Measurements from ENCODE around the gene TOMM40L. TPM values are rescaled to one million over a fixed set of nuclear protein-coding genes. Genes with fewer than 3 reads are reported as not detected.

Gene TOMM40L
- total and polyA plus RNA-seq, 7 donors, result 12.6 to 23.1 (median 16.1) TPM

- H3K27me3 ChIP-seq, result no peaks in the 10 kb centered on the region
- H3K4me3 ChIP-seq, result no peak overlapping the region
- intact Hi-C loops (cut with DNase I), result loop anchor here (5.0 kb wide), 1 partner anchor 77 kb away; the partner anchor contains the start of gene MPZ
- H3K36me3 ChIP-seq, result peaks cover 7 to 34% (median 23%) of the 10 kb centered on the region in 4 donors
- TF ChIP-seq EP300 (IDR thresholded peaks at IDR 0.05) (no peak), CTCF (IDR thresholded peaks at IDR 0.05) (no peak), POLR2A (IDR thresholded peaks at IDR 0.05) (no peak), POLR2AphosphoS5 (IDR thresholded peaks at IDR 0.05) (no peak)
- DNase-seq, result no peak
- no peak overlapping the region for H3K27ac ChIP-seq
- no peaks in the 10 kb centered on the region for H3K9me3 ChIP-seq
- whole genome bisulfite sequencing, 2 donors, result 70 to 76% methylated on average over 3 of the region's 3 CpGs
- peaks cover 0 to 30% (median 25%) of the 10 kb centered on the region in 4 donors for H3K4me1 ChIP-seq
Measured at GRCh38 chr1:161229896-161230295, 4.0 kb downstream of the TOMM40L start.

- intact Hi-C loops (cut with DNase I), result no loop called here
- H3K27ac ChIP-seq, result no peak overlapping the region
Measured at GRCh38 chr1:161230762-161231161, 4.9 kb downstream of the TOMM40L start.

GRCh38 chr1:161233102-161233501 is 7.2 kb downstream of the TOMM40L start:
- TF ChIP-seq POLR2AphosphoS5 (IDR thresholded peaks at IDR 0.05) (no peak), POLR2A (IDR thresholded peaks at IDR 0.05) (no peak), CTCF (IDR thresholded peaks at IDR 0.05) (no peak), EP300 (IDR thresholded peaks at IDR 0.05) (no peak)
- H3K27me3 ChIP-seq, result no peaks in the 10 kb centered on the region
- DNase-seq, result no peak
- no peak overlapping the region for H3K4me3 ChIP-seq
- peaks cover 0 to 2% (median under 1%) of the 10 kb centered on the region in 4 donors for H3K4me1 ChIP-seq
- intact Hi-C loops (cut with DNase I), result no loop called here
- 86 to 87% methylated on average over 9 of the region's 9 CpGs for WGBS, 2 donors
- peaks cover 7 to 31% (median 21%) of the 10 kb centered on the region in 4 donors for H3K36me3 ChIP-seq
- H3K9me3 ChIP-seq, result no peaks in the 10 kb centered on the region
- no peak overlapping the region for H3K27ac ChIP-seq

More at GRCh38 chr1:161230762-161231161, 4.9 kb downstream of the TOMM40L start:
- 96 to 97% methylated on average over 7 of the region's 7 CpGs for WGBS, 2 donors
- TF ChIP-seq POLR2AphosphoS5 (IDR thresholded peaks at IDR 0.05), result no peak
- no peak for TF ChIP-seq CTCF (IDR thresholded peaks at IDR 0.05)
- TF ChIP-seq EP300 (IDR thresholded peaks at IDR 0.05), result no peak
- TF ChIP-seq POLR2A (IDR thresholded peaks at IDR 0.05), result no peak
- no peak for DNase-seq
- Histone ChIP-seq H3K4me1 (peaks cover 0 to 24% (median 20%) of the 10 kb centered on the region in 4 donors), H3K36me3 (peaks cover 7 to 34% (median 23%) of the 10 kb centered on the region in 4 donors), H3K27me3 (no peaks in the 10 kb centered on the region), H3K9me3 (no peaks in the 10 kb centered on the region), H3K4me3 (no peak overlapping the region)

- no peak overlapping the region for H3K27ac ChIP-seq
- H3K9me3 ChIP-seq, result no peaks in the 10 kb centered on the region
- 83% methylated on average over 5 of the region's 5 CpGs for WGBS, 2 donors
- no peak for DNase-seq
- H3K27me3 ChIP-seq, result no peaks in the 10 kb centered on the region
- intact Hi-C loops (cut with DNase I), result no loop called here
- H3K4me3 ChIP-seq, result no peak overlapping the region
- peaks cover 0 to 2% (median 0%) of the 10 kb centered on the region in 4 donors for H3K36me3 ChIP-seq
- TF ChIP-seq EP300 (IDR thresholded peaks at IDR 0.05) (no peak), CTCF (IDR thresholded peaks at IDR 0.05) (no peak), POLR2A (IDR thresholded peaks at IDR 0.05) (no peak), POLR2AphosphoS5 (IDR thresholded peaks at IDR 0.05) (no peak)
- no peaks in the 10 kb centered on the region for H3K4me1 ChIP-seq
Measured at GRCh38 chr1:161235957-161236775, 10.3 kb downstream of the TOMM40L start.

Data from sigmoid colon (tissue), 7 donors.